ENCODE results near the gene CAVIN4. TPM values are rescaled to one million over a fixed set of nuclear protein-coding genes. Genes with fewer than 3 reads are reported as not detected.

CAVIN4 gene
- total and polyA plus RNA-seq, 2 experiments from 2014 or later: 3.0 to 6.0 TPM

GRCh38 chr9:100623969-100624368, 46.1 kb downstream of the CAVIN4 start:
- H3K27me3 ChIP-seq (ENCODE audit: insufficient read depth): no peaks in the 10 kb centered on the region
- no peaks in the 10 kb centered on the region for H3K36me3 ChIP-seq (ENCODE audit: insufficient read depth)
- no peaks in the 10 kb centered on the region for H3F3A ChIP-seq (replicated peaks; ENCODE audit: low read depth)
- DNase-seq (ENCODE audit: low spot score): no peak
- no peak overlapping the region for H3K27ac ChIP-seq (ENCODE audit: low read depth)
- no peak overlapping the region for H3K4me3 ChIP-seq
- H3K79me2 ChIP-seq (replicated peaks; ENCODE audit: insufficient read depth): no peaks in the 10 kb centered on the region
- Mint-ChIP-seq H3K27me3 (ENCODE audit: insufficient read depth, low read depth, poor library complexity) (no peaks in the 10 kb centered on the region), H3K4me3 (no peak overlapping the region), H3K36me3 (ENCODE audit: low read depth) (0 out of 3 replicates have a peak, but pooled peaks cover 4% of the 10 kb centered on the region), H3K27ac (no peak overlapping the region), H3K4me1 (no peaks in the 10 kb centered on the region), H3K9me3 (peaks cover 4% of the 10 kb centered on the region; the same call in 2 of the 3 replicates)
- no peak for ATAC-seq
- no peaks in the 10 kb centered on the region for H3K9me2 ChIP-seq (ENCODE audit: insufficient read depth)
- TF ChIP-seq POLR2AphosphoS5 (IDR thresholded peaks at IDR 0.05; ENCODE audit: low read depth) (no peak), EZH2phosphoT487 (IDR thresholded peaks at IDR 0.05; ENCODE audit: unreplicated experiment) (no peak), NANOG (IDR thresholded peaks at IDR 0.05; ENCODE audit: borderline replicate concordance) (no peak), ZNF114 (CRISPR knock-in tag; IDR thresholded peaks at IDR 0.05) (no peak), JUNB (IDR thresholded peaks at IDR 0.05; ENCODE audit: unreplicated experiment) (no peak), CREB1 (CRISPR knock-in tag; IDR thresholded peaks at IDR 0.05; ENCODE audit: low read depth) (no peak)
- TF ChIP-seq, protein P1, sequence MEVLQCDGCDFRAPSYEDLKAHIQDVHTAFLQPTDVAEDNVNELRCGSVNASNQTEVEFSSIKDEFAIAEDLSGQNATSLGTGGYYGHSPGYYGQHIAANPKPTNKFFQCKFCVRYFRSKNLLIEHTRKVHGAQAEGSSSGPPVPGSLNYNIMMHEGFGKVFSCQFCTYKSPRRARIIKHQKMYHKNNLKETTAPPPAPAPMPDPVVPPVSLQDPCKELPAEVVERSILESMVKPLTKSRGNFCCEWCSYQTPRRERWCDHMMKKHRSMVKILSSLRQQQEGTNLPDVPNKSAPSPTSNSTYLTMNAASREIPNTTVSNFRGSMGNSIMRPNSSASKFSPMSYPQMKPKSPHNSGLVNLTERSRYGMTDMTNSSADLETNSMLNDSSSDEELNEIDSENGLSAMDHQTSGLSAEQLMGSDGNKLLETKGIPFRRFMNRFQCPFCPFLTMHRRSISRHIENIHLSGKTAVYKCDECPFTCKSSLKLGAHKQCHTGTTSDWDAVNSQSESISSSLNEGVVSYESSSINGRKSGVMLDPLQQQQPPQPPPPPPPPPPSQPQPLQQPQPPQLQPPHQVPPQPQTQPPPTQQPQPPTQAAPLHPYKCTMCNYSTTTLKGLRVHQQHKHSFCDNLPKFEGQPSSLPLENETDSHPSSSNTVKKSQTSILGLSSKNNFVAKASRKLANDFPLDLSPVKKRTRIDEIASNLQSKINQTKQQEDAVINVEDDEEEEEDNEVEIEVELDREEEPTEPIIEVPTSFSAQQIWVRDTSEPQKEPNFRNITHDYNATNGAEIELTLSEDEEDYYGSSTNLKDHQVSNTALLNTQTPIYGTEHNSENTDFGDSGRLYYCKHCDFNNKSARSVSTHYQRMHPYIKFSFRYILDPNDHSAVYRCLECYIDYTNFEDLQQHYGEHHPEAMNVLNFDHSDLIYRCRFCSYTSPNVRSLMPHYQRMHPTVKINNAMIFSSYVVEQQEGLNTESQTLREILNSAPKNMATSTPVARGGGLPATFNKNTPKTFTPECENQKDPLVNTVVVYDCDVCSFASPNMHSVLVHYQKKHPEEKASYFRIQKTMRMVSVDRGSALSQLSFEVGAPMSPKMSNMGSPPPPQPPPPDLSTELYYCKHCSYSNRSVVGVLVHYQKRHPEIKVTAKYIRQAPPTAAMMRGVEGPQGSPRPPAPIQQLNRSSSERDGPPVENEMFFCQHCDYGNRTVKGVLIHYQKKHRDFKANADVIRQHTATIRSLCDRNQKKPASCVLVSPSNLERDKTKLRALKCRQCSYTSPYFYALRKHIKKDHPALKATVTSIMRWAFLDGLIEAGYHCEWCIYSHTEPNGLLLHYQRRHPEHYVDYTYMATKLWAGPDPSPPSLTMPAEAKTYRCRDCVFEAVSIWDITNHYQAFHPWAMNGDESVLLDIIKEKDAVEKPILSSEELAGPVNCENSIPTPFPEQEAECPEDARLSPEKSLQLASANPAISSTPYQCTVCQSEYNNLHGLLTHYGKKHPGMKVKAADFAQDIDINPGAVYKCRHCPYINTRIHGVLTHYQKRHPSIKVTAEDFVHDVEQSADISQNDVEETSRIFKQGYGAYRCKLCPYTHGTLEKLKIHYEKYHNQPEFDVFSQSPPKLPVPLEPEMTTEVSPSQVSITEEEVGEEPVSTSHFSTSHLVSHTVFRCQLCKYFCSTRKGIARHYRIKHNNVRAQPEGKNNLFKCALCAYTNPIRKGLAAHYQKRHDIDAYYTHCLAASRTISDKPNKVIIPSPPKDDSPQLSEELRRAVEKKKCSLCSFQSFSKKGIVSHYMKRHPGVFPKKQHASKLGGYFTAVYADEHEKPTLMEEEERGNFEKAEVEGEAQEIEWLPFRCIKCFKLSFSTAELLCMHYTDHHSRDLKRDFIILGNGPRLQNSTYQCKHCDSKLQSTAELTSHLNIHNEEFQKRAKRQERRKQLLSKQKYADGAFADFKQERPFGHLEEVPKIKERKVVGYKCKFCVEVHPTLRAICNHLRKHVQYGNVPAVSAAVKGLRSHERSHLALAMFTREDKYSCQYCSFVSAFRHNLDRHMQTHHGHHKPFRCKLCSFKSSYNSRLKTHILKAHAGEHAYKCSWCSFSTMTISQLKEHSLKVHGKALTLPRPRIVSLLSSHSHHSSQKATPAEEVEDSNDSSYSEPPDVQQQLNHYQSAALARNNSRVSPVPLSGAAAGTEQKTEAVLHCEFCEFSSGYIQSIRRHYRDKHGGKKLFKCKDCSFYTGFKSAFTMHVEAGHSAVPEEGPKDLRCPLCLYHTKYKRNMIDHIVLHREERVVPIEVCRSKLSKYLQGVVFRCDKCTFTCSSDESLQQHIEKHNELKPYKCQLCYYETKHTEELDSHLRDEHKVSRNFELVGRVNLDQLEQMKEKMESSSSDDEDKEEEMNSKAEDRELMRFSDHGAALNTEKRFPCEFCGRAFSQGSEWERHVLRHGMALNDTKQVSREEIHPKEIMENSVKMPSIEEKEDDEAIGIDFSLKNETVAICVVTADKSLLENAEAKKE (CRISPR knock-in tag; IDR thresholded peaks at IDR 0.05): no peak
- TF ChIP-seq, protein P2, sequence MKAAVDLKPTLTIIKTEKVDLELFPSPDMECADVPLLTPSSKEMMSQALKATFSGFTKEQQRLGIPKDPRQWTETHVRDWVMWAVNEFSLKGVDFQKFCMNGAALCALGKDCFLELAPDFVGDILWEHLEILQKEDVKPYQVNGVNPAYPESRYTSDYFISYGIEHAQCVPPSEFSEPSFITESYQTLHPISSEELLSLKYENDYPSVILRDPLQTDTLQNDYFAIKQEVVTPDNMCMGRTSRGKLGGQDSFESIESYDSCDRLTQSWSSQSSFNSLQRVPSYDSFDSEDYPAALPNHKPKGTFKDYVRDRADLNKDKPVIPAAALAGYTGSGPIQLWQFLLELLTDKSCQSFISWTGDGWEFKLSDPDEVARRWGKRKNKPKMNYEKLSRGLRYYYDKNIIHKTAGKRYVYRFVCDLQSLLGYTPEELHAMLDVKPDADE (IDR thresholded peaks at IDR 0.05): no peak
- TF ChIP-seq, protein P3, sequence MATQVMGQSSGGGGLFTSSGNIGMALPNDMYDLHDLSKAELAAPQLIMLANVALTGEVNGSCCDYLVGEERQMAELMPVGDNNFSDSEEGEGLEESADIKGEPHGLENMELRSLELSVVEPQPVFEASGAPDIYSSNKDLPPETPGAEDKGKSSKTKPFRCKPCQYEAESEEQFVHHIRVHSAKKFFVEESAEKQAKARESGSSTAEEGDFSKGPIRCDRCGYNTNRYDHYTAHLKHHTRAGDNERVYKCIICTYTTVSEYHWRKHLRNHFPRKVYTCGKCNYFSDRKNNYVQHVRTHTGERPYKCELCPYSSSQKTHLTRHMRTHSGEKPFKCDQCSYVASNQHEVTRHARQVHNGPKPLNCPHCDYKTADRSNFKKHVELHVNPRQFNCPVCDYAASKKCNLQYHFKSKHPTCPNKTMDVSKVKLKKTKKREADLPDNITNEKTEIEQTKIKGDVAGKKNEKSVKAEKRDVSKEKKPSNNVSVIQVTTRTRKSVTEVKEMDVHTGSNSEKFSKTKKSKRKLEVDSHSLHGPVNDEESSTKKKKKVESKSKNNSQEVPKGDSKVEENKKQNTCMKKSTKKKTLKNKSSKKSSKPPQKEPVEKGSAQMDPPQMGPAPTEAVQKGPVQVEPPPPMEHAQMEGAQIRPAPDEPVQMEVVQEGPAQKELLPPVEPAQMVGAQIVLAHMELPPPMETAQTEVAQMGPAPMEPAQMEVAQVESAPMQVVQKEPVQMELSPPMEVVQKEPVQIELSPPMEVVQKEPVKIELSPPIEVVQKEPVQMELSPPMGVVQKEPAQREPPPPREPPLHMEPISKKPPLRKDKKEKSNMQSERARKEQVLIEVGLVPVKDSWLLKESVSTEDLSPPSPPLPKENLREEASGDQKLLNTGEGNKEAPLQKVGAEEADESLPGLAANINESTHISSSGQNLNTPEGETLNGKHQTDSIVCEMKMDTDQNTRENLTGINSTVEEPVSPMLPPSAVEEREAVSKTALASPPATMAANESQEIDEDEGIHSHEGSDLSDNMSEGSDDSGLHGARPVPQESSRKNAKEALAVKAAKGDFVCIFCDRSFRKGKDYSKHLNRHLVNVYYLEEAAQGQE (IDR thresholded peaks at IDR 0.05; ENCODE audit: unreplicated experiment): no peak
- H3K4me1 ChIP-seq (ENCODE audit: insufficient read depth): no peaks in the 10 kb centered on the region
- H4K20me1 ChIP-seq (replicated peaks; ENCODE audit: insufficient read depth): no peaks in the 10 kb centered on the region
- no peak overlapping the region for H3K4me2 ChIP-seq
- H2AFZ ChIP-seq: no peak overlapping the region
